Measurements from ENCODE around the gene TOMM34.

The TOMM34 gene

DNA sequence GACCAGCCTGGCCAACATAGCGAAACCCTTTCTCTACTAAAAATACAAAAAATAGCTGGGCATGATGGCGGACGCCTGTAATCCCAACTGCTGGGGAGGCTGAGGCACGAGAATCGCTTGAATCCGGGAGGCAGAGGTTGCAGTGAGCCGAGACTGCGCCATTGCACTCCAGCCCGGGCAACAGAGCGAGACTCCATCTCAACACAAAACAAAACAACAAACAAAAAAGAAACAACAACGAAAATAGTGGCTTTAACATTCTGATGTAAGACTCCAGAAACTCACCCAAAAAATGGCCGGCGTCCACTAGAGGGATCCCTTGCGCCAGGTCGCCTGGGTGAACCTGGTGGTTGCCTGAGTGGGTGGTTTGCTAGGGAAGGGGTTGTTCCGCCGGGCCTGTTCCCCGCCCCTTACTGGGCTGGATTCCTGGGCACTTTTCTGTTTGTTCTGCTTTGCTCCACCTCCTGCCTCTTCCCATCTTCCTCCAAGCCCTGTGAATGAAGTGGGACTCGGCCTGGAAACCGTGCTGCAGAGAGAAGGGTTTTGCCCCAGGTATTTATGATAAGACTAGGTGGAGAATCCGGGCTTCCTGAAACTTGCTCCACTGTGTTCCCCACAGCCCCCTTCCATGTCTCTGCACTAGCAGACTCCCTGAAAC, 48.8 kb downstream of the TOMM34 start:
- Histone ChIP-seq H3K27me3 (ENCODE audit: control insufficient read depth in 3 of 3, insufficient read depth in 3 of 3, low read depth in 1 of 3, low read length in 3 of 3) (no peaks in the 10 kb centered on the region), H3K79me1 (ENCODE audit: low read depth, low read length) (no peaks in the 10 kb centered on the region), H2BK15ac (ENCODE audit: low read length) (no peak overlapping the region), H3K4ac (ENCODE audit: low read length) (no peak overlapping the region), H3K36me3 (replicated peaks in 1 of 2; ENCODE audit: control insufficient read depth in 2 of 2, insufficient read depth in 2 of 2, low read length in 2 of 2) (peaks cover 18 to 40% of the 10 kb centered on the region in 2 donors), H2BK12ac (ENCODE audit: low read length) (no peak overlapping the region), H4K8ac (ENCODE audit: low read depth, low read length) (no peak overlapping the region), H2BK120ac (ENCODE audit: low read depth, low read length) (no peak overlapping the region), H3K23ac (ENCODE audit: low read depth, low read length, poor library complexity) (no peak overlapping the region), H3K4me1 (ENCODE audit: control insufficient read depth in 2 of 2, insufficient read depth in 1 of 2, low read depth in 1 of 2, low read length in 2 of 2) (peaks cover 0 to 6% of the 10 kb centered on the region in 2 donors), H3K18ac (ENCODE audit: low read length) (peak overlapping the region; percentile 16), H2BK5ac (ENCODE audit: low read length) (no peak overlapping the region), H2AFZ (ENCODE audit: low read length) (peak overlapping the region; percentile 50), H3K9ac (ENCODE audit: low read depth, low read length, poor library complexity) (no peak overlapping the region), H2AK5ac (ENCODE audit: low read depth, low read length) (no peak overlapping the region), H3K9me3 (replicated peaks in 1 of 2; ENCODE audit: control insufficient read depth in 2 of 2, insufficient read depth in 1 of 2, low read depth in 1 of 2, low read length in 2 of 2) (no peaks in the 10 kb centered on the region), H3K4me3 (ENCODE audit: low read length in 2 of 2) (no peak overlapping the region), H3K4me2 (ENCODE audit: insufficient read depth, low read length, poor library complexity, severe bottlenecking) (no peak overlapping the region), H4K91ac (ENCODE audit: low read depth, low read length, poor library complexity) (no peak overlapping the region), H3K14ac (ENCODE audit: low read length) (no peak overlapping the region), H3K27ac (replicated peaks; ENCODE audit: low read length) (no peak overlapping the region)
- WGBS, 2 donors (ENCODE audit: extremely low coverage in 2 of 2, insufficient read length in 2 of 2, insufficient replicate concordance in 1 of 2) = no CpG with 5 or more reads among the region's 21 CpGs
- DNase-seq (ENCODE audit: low spot score) = peak; percentile 70

DNA sequence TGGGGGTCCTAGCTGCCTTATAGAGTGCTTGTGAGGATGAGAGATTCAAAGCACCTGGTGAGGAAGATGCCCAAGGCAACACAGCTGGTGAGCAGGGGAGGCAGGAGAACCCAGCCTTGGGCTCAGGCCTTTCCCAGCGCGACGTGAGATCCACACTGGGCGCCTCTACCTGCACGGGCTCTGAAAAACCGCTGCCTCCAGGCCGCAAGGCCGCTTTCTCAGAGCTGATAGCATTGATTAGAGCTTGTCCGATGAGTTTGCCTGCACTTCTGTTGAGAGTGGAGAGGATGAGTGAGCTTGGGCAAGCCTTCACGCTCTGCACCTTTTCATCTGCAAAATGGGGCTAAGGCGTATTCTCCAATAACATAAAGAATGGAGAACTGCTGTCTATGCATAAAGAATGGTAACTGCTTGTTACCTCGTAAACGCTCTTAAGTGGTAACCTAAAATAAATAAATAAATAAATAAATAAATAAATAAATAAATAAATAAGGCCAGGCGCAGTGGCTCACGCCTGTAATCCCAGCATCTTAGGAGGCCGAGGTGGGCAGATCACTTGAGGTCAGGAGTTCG, 49.4 kb downstream of the TOMM34 start:
- Histone ChIP-seq H3K4me2 (ENCODE audit: insufficient read depth, low read length, poor library complexity, severe bottlenecking) (peak overlapping the region; percentile 84), H3K18ac (ENCODE audit: low read length) (no peak overlapping the region), H3K27ac (replicated peaks; ENCODE audit: low read length) (no peak overlapping the region), H3K4ac (ENCODE audit: low read length) (no peak overlapping the region), H2BK120ac (ENCODE audit: low read depth, low read length) (no peak overlapping the region), H2AFZ (ENCODE audit: low read length) (peak overlapping the region; percentile 78), H3K9me3 (replicated peaks in 1 of 2; ENCODE audit: control insufficient read depth in 2 of 2, insufficient read depth in 1 of 2, low read depth in 1 of 2, low read length in 2 of 2) (no peaks in the 10 kb centered on the region), H3K23ac (ENCODE audit: low read depth, low read length, poor library complexity) (peak overlapping the region; percentile 75), H3K27me3 (ENCODE audit: control insufficient read depth in 3 of 3, insufficient read depth in 3 of 3, low read depth in 1 of 3, low read length in 3 of 3) (no peaks in the 10 kb centered on the region), H2BK12ac (ENCODE audit: low read length) (no peak overlapping the region), H2BK15ac (ENCODE audit: low read length) (no peak overlapping the region), H2BK5ac (ENCODE audit: low read length) (no peak overlapping the region), H3K9ac (ENCODE audit: low read depth, low read length, poor library complexity) (no peak overlapping the region), H3K4me1 (ENCODE audit: control insufficient read depth in 2 of 2, insufficient read depth in 1 of 2, low read depth in 1 of 2, low read length in 2 of 2) (peaks cover 0 to 6% of the 10 kb centered on the region in 2 donors), H4K91ac (ENCODE audit: low read depth, low read length, poor library complexity) (no peak overlapping the region), H4K8ac (ENCODE audit: low read depth, low read length) (no peak overlapping the region), H3K4me3 (ENCODE audit: low read length in 2 of 2) (peak overlapping the region; percentile 55 to 99), H2AK5ac (ENCODE audit: low read depth, low read length) (peak overlapping the region; percentile 6), H3K14ac (ENCODE audit: low read length) (no peak overlapping the region), H3K36me3 (replicated peaks in 1 of 2; ENCODE audit: control insufficient read depth in 2 of 2, insufficient read depth in 2 of 2, low read length in 2 of 2) (peaks cover 19 to 46% of the 10 kb centered on the region in 2 donors), H3K79me1 (ENCODE audit: low read depth, low read length) (no peaks in the 10 kb centered on the region)
- DNase-seq (ENCODE audit: low spot score) = peak; percentile 5
- no CpG with 5 or more reads among the region's 17 CpGs for WGBS, 2 donors (ENCODE audit: extremely low coverage in 2 of 2, insufficient read length in 2 of 2, insufficient replicate concordance in 1 of 2)

DNA sequence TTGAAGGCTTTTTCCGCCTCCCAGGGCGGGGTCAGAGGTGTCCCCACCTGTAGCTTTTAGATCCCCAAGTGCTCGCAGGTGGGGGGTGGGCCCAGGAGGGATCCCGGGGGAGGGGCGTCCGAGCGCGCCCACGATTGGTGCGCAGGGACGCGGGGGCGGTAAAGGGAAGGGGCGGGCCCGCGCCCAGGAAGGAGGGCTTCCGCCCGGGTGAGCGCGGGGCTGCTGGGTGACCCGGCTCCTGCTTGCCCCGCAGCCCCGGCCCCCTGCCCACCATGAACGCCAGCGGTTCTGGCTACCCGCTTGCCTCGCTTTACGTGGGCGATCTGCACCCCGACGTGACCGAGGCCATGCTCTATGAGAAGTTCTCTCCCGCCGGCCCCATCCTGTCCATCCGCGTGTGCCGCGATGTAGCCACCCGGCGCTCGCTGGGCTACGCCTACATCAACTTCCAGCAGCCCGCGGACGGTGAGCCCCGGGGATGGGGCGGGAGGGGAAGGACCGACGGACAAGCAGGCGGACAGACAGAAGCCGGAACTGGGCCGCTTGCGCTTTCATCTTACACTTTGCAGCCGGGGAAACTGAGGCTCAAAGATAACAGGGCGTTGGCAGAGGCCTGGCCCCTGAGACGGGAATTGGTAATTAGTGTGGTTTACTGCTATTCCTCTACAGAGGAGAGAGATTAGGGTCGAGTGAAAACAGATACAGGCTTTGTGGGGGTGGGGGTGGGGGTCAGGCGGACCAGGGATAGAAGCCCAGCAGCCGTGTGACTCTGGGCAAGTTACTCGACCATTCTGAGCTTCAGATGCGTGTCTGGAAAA, 50.1 kb downstream of the TOMM34 start, which contains the start of gene PABPC1L:
Gene PABPC1L (plus strand): TSS at position 189 of the 818 bp plus-strand sequence. CDS start 84 bp downstream, at position 273.
- Histone ChIP-seq H3K36me3 (replicated peaks in 1 of 2; ENCODE audit: control insufficient read depth in 2 of 2, insufficient read depth in 2 of 2, low read length in 2 of 2) (peaks cover 18 to 53% of the 10 kb centered on the region in 2 donors), H3K79me1 (ENCODE audit: low read depth, low read length) (no peaks in the 10 kb centered on the region), H2AK5ac (ENCODE audit: low read depth, low read length) (peak within 1 kb of the TSS; percentile 6), H2BK120ac (ENCODE audit: low read depth, low read length) (no peak within 1 kb of the TSS), H3K4me2 (ENCODE audit: insufficient read depth, low read length, poor library complexity, severe bottlenecking) (peak within 1 kb of the TSS; percentile 84), H3K4me1 (ENCODE audit: control insufficient read depth in 2 of 2, insufficient read depth in 1 of 2, low read depth in 1 of 2, low read length in 2 of 2) (peaks cover 0 to 6% of the 10 kb centered on the region in 2 donors), H3K14ac (ENCODE audit: low read length) (peak within 1 kb of the TSS; percentile 31), H3K18ac (ENCODE audit: low read length) (peak within 1 kb of the TSS; percentile 95), H3K4ac (ENCODE audit: low read length) (no peak within 1 kb of the TSS), H2BK12ac (ENCODE audit: low read length) (no peak within 1 kb of the TSS), H4K91ac (ENCODE audit: low read depth, low read length, poor library complexity) (no peak within 1 kb of the TSS), H3K4me3 (ENCODE audit: low read length in 2 of 2) (peak within 1 kb of the TSS; percentile 55 to 99), H2BK5ac (ENCODE audit: low read length) (no peak within 1 kb of the TSS), H2AFZ (ENCODE audit: low read length) (peak within 1 kb of the TSS; percentile 78), H3K9me3 (replicated peaks in 1 of 2; ENCODE audit: control insufficient read depth in 2 of 2, insufficient read depth in 1 of 2, low read depth in 1 of 2, low read length in 2 of 2) (no peaks in the 10 kb centered on the region), H3K9ac (ENCODE audit: low read depth, low read length, poor library complexity) (peak within 1 kb of the TSS; percentile 85), H2BK15ac (ENCODE audit: low read length) (no peak within 1 kb of the TSS), H3K23ac (ENCODE audit: low read depth, low read length, poor library complexity) (peak within 1 kb of the TSS; percentile 75), H3K27me3 (ENCODE audit: control insufficient read depth in 3 of 3, insufficient read depth in 3 of 3, low read depth in 1 of 3, low read length in 3 of 3) (no peaks in the 10 kb centered on the region), H3K27ac (replicated peaks; ENCODE audit: low read length) (no peak within 1 kb of the TSS), H4K8ac (ENCODE audit: low read depth, low read length) (no peak within 1 kb of the TSS)
- DNase-seq (ENCODE audit: low spot score) = peak; percentile 51
- no CpG with 5 or more reads among the region's 61 CpGs for WGBS, 2 donors (ENCODE audit: extremely low coverage in 2 of 2, insufficient read length in 2 of 2, insufficient replicate concordance in 1 of 2)
